Omental fat pad (tissue), 4 donors: ENCODE measurements around the gene ACACB. TPM values are rescaled to one million over a fixed set of nuclear protein-coding genes. Genes with fewer than 3 reads are reported as not detected.
"Not testable (repeated sequence)": the region's sequence is repeated elsewhere in the genome, so short reads cannot be mapped to it uniquely, and the experiment has no call there.

ENCODE experiments used
- ATAC-seq: fragments of 150-250 bp; one replicate; pipeline ENCODE4 v1.9.1; 2016; ENCODE audit warnings: mild to moderate bottlenecking, moderate library complexity; ENCODE audit not compliant: low FRiP score
- DNase-seq: peaks from one replicate; pipeline ENCODE4 v3.0.0-alpha.2; 2019; ENCODE audit warnings: low spot score
- CTCF ChIP-seq, 3 donors: fragments of 450-650 bp; IDR thresholded peaks; one replicate each; pipeline ENCODE4 v1.5.1; 2016 to 2017; ENCODE audit warnings: antibody characterized with exemption in 3 of 3, mild to moderate bottlenecking in 3 of 3, moderate library complexity in 2 of 3
- total RNA-seq, 4 donors: library from RNA; depleted of rRNA; stranded (reverse); fragments of >200 nt; gene quantifications; one replicate each; pipeline ENCODE4 v1.1.0, GENCODE V29; 2016

Gene ACACB
- total RNA-seq, 4 donors from 2014 or later, result 727 to 1,594 (median 1,364) TPM

- no peak for TF ChIP-seq CTCF (IDR thresholded peaks at IDR 0.05)
Observed at GRCh38 chr12:109169686-109170085, 53.3 kb downstream of the ACACB start.

GRCh38 chr12:109170324-109170723, 53.9 kb downstream of the ACACB start:
- DNase-seq, result no peak
- no peak for TF ChIP-seq CTCF (IDR thresholded peaks at IDR 0.05)
- ATAC-seq, result no peak

More at GRCh38 chr12:109169686-109170085, 53.3 kb downstream of the ACACB start:
- ATAC-seq, result no peak
- DNase-seq, result no peak

- DNase-seq, ATAC-seq: not testable (repeated sequence)
Observed at GRCh38 chr12:109172787-109173186, 56.4 kb downstream of the ACACB start.

- ATAC-seq (no peak), DNase-seq (no peak)
- TF ChIP-seq CTCF (IDR thresholded peaks at IDR 0.05), result no peak
Observed at GRCh38 chr12:109173443-109174240, 57.3 kb downstream of the ACACB start.

GRCh38 chr12:109174468-109174867, 58.1 kb downstream of the ACACB start:
- no peak for ATAC-seq

GRCh38 chr12:109178532-109178931, 62.1 kb downstream of the ACACB start:
- DNase-seq (no peak), ATAC-seq (no peak)
- TF ChIP-seq CTCF (IDR thresholded peaks at IDR 0.05), result no peak

More at GRCh38 chr12:109174468-109174867, 58.1 kb downstream of the ACACB start:
- no peak for DNase-seq
- TF ChIP-seq CTCF (IDR thresholded peaks at IDR 0.05), result no peak

- ATAC-seq, result no peak
- no peak for DNase-seq
- TF ChIP-seq CTCF (IDR thresholded peaks at IDR 0.05), result no peak
Observed at GRCh38 chr12:109179927-109180326, 63.5 kb downstream of the ACACB start.
